ENCODE results near the gene ERC2. TPM values are rescaled to one million over a fixed set of nuclear protein-coding genes. Genes with fewer than 3 reads are reported as not detected.

Gene ERC2
- total RNA-seq, 1 donor from 2014 or later = 32.5 TPM

GRCh38 chr3:55641964-55642363 is 826.3 kb downstream of the ERC2 start:
- no peaks in the 10 kb centered on the region for H3K27me3 Mint-ChIP-seq
- H3K4me3 Mint-ChIP-seq (ENCODE audit: low read depth) = no peak overlapping the region
- no peaks in the 10 kb centered on the region for H3K36me3 Mint-ChIP-seq (ENCODE audit: insufficient read depth)
- TF ChIP-seq CTCF (IDR thresholded peaks at IDR 0.05; ENCODE audit: unreplicated experiment) = no peak
- DNase-seq (ENCODE audit: low spot score, unreplicated experiment) = no peak
- peaks cover 5% of the 10 kb centered on the region for H3K4me1 Mint-ChIP-seq (ENCODE audit: low read depth)
- H3K9me3 Mint-ChIP-seq (ENCODE audit: low read depth) = no peaks in the 10 kb centered on the region
- H3K27ac Mint-ChIP-seq = no peak overlapping the region

- no peak overlapping the region for H3K4me3 Mint-ChIP-seq (ENCODE audit: low read depth)
- no peak overlapping the region for H3K27ac Mint-ChIP-seq
- no peak for TF ChIP-seq CTCF (IDR thresholded peaks at IDR 0.05; ENCODE audit: unreplicated experiment)
- peaks cover 5% of the 10 kb centered on the region for H3K4me1 Mint-ChIP-seq (ENCODE audit: low read depth)
- H3K27me3 Mint-ChIP-seq = no peaks in the 10 kb centered on the region
- no peaks in the 10 kb centered on the region for H3K9me3 Mint-ChIP-seq (ENCODE audit: low read depth)
- no peak for DNase-seq (ENCODE audit: low spot score, unreplicated experiment)
- no peaks in the 10 kb centered on the region for H3K36me3 Mint-ChIP-seq (ENCODE audit: insufficient read depth)
Observed at GRCh38 chr3:55639896-55640765, 828.1 kb downstream of the ERC2 start.

GRCh38 chr3:55639143-55639542 is 829.1 kb downstream of the ERC2 start:
- Mint-ChIP-seq H3K9me3 (ENCODE audit: low read depth) (no peaks in the 10 kb centered on the region), H3K4me1 (ENCODE audit: low read depth) (peaks cover 5% of the 10 kb centered on the region), H3K36me3 (ENCODE audit: insufficient read depth) (no peaks in the 10 kb centered on the region), H3K27ac (no peak overlapping the region), H3K27me3 (no peaks in the 10 kb centered on the region), H3K4me3 (ENCODE audit: low read depth) (no peak overlapping the region)
- no peak for DNase-seq (ENCODE audit: low spot score, unreplicated experiment)
- no peak for TF ChIP-seq CTCF (IDR thresholded peaks at IDR 0.05; ENCODE audit: unreplicated experiment)

- no peaks in the 10 kb centered on the region for H3K27me3 Mint-ChIP-seq
- peaks cover 5% of the 10 kb centered on the region for H3K4me1 Mint-ChIP-seq (ENCODE audit: low read depth)
- no peak overlapping the region for H3K27ac Mint-ChIP-seq
- TF ChIP-seq CTCF (IDR thresholded peaks at IDR 0.05; ENCODE audit: unreplicated experiment) = no peak
- H3K36me3 Mint-ChIP-seq (ENCODE audit: insufficient read depth) = no peaks in the 10 kb centered on the region
- H3K9me3 Mint-ChIP-seq (ENCODE audit: low read depth) = no peaks in the 10 kb centered on the region
- no peak for DNase-seq (ENCODE audit: low spot score, unreplicated experiment)
- no peak overlapping the region for H3K4me3 Mint-ChIP-seq (ENCODE audit: low read depth)
Observed at GRCh38 chr3:55637906-55638638, 830.2 kb downstream of the ERC2 start.

- H3K36me3 Mint-ChIP-seq (ENCODE audit: insufficient read depth) = no peaks in the 10 kb centered on the region
Observed at GRCh38 chr3:55636300-55637195, 831.7 kb downstream of the ERC2 start.

More at GRCh38 chr3:55636300-55637195, 831.7 kb downstream of the ERC2 start:
- Mint-ChIP-seq H3K4me1 (ENCODE audit: low read depth) (peaks cover 5% of the 10 kb centered on the region), H3K9me3 (ENCODE audit: low read depth) (no peaks in the 10 kb centered on the region), H3K27ac (no peak overlapping the region), H3K4me3 (ENCODE audit: low read depth) (no peak overlapping the region), H3K27me3 (no peaks in the 10 kb centered on the region)
- no peak for DNase-seq (ENCODE audit: low spot score, unreplicated experiment)
- no peak for TF ChIP-seq CTCF (IDR thresholded peaks at IDR 0.05; ENCODE audit: unreplicated experiment)
